Mucosa of descending colon (tissue), 3 donors: ENCODE results near the gene MAVS. TPM values are rescaled to one million over a fixed set of nuclear protein-coding genes. Genes with fewer than 3 reads are reported as not detected.

Experiments used
- ATAC-seq: fragments of 200-7000 bp; cut with Tn5 transposase; one replicate; pipeline ENCODE4 v1.9.1; 2020; ENCODE audit warnings: mild to moderate bottlenecking, moderate library complexity
- DNase-seq, 3 donors: peaks; one replicate each; pipeline ENCODE4 v3.0.0-alpha.2; 2020
- H3K36me3 ChIP-seq: fragments of 200-600 bp; one replicate; pipeline ENCODE4 v1.8.0; 2021; ENCODE audit warnings: low read depth, mild to moderate bottlenecking
- H3K4me1 ChIP-seq: fragments of 200-600 bp; one replicate; pipeline ENCODE4 v1.8.0; 2021; ENCODE audit warnings: low read depth, mild to moderate bottlenecking
- H3K4me3 ChIP-seq: fragments of 200-600 bp; one replicate; pipeline ENCODE4 v1.8.0; 2021; ENCODE audit warnings: mild to moderate bottlenecking
- H3K9me3 ChIP-seq: fragments of 200-600 bp; one replicate; pipeline ENCODE4 v1.8.0; 2021; ENCODE audit warnings: mild to moderate bottlenecking
- intact Hi-C, 2 donors: fragments of 100-400 bp; cut with DNase I in 1 of 2; cut with micrococcal nuclease in 1 of 2; formaldehyde crosslinking; loops; one replicate each; pipeline versions ENCODE4 v1.11.0 to v1.11.1; 2022; cut with DNase I, micrococcal nuclease
- microRNA-seq: library from miRNA; unstranded; fragments of <30 nt; microRNA quantifications from one replicate; pipeline ENCODE4, GENCODE V29; 2019
- total RNA-seq, 3 donors: library from RNA; stranded (reverse); fragmentation: NEBNext Ultra II Directional in 2 of 3; extraction: Animal tissue kit (Norgen Biotek cat#: 25700) in 2 of 3; gene quantifications; one replicate each; pipeline versions ENCODE4 v1.2.1 to v1.2.4, GENCODE V29; 2021 to 2023
- TF ChIP-seq, protein P1 (sequence below): fragments of 200-600 bp; IDR thresholded peaks from one replicate; pipeline ENCODE4 v1.8.0; 2022; ENCODE audit warnings: antibody characterized with exemption, mild to moderate bottlenecking
- donor health status: DM: no; HTN: no; CAD: no; lungs with moderate emphysema.
- donor health status: DM: no; HTN: no; CAD: no.
- donor health status: DM: no; HTN: yes; CAD: no.

MAVS gene
- total RNA-seq, 3 donors from 2014 or later, result 60.7 to 79.5 (median 72.3) TPM

DNA sequence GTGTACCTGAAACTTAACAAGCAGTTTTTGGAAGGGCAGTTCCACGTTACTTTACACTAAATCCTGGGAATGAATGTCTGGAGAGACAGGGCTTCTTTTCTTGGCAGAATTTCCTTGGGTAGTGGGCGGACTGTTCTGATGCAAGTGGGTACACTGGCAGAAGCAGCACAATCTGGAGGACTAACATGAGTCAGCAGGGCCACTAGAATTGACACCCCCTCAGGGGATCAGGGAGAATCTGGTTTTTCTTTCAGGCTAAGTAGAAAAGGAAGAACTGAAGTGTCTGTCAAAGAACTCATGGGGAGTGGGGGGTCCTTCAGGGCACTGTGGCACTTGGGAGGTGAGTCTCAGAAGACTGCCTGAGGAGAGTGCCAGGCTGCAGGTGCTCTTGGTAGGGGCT is 77.2 kb downstream of the MAVS start:
- no peaks in the 10 kb centered on the region for H3K9me3 ChIP-seq
- no peaks in the 10 kb centered on the region for H3K36me3 ChIP-seq
- DNase-seq, result no peak
- ATAC-seq, result no peak
- intact Hi-C loops, result no loop called here
- no peaks in the 10 kb centered on the region for H3K4me1 ChIP-seq
- no peak overlapping the region for H3K4me3 ChIP-seq
- TF ChIP-seq, protein P1, sequence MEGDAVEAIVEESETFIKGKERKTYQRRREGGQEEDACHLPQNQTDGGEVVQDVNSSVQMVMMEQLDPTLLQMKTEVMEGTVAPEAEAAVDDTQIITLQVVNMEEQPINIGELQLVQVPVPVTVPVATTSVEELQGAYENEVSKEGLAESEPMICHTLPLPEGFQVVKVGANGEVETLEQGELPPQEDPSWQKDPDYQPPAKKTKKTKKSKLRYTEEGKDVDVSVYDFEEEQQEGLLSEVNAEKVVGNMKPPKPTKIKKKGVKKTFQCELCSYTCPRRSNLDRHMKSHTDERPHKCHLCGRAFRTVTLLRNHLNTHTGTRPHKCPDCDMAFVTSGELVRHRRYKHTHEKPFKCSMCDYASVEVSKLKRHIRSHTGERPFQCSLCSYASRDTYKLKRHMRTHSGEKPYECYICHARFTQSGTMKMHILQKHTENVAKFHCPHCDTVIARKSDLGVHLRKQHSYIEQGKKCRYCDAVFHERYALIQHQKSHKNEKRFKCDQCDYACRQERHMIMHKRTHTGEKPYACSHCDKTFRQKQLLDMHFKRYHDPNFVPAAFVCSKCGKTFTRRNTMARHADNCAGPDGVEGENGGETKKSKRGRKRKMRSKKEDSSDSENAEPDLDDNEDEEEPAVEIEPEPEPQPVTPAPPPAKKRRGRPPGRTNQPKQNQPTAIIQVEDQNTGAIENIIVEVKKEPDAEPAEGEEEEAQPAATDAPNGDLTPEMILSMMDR, result no peak

DNA sequence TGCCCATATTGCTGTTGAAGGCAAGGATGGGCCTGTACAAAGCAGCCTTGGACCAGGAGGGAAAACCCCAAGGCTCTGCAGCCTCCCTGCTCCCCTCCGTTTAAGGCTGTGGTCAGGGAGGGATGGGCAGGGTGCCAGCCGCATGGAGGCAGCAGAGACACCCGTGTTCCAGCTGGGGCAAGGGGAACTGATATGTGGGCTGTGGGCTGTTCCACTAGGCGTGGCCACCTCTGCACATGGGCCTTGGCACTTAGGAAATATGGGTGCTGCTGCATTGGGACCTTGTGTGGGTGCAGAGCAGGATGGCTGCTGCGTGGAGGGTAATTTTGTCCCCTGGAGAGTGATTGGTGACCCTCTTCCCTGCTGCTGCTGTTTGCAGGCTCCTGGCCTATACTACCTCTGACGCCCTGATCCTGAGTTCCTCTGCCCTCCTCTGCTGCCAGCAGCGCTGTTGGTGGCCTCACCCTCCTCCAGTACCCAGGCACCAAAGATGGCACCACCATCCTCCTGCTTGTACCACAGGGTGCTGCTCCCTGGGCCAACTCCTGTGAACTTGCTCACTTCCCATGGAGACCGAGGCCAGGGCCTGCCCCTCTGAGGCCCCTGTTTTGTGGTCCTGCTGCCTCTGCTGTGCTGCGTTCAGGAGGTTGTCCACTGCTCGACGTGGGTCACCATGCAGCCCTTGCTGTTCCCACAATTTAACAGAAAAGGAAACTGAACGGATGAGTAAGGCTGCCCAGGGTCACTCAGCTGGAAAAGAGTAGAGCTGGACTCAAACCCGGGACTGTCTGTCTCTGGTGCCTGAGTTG is 77.9 kb downstream of the MAVS start:
- Histone ChIP-seq H3K4me1 (no peaks in the 10 kb centered on the region), H3K4me3 (no peak overlapping the region), H3K36me3 (no peaks in the 10 kb centered on the region), H3K9me3 (no peaks in the 10 kb centered on the region)
- peak in 1 of 3 donors; percentile 61 for DNase-seq
- intact Hi-C loops, result no loop called here
- TF ChIP-seq, protein P1, result no peak
- no peak for ATAC-seq

DNA sequence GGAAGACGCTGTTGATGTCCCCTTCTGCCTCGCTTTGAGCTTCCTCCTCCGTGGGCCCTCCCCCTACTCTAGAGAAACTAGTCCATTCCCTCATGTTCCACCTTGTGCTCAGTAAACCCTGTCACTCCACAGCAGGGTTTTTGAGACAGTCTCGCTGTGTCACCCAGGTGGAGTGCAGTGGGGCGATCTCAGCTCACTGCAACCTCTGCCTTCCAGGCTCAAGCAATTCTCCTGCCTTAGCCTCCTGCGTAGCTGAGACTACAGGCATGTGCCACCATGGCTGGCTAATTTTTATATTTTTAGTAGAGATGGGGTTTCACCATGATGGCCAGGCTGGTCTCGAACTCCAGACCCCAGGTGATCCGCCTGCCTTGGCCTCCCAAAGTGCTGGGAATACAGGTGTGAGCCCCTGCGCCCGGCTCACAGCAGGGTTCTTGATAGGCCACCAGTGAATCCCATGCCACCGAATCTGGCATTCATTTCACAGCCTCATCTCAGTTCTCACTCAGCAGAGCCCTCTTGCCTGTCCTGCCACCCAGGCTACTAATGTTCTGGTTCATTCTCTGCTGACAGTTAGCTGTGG is 78.6 kb downstream of the MAVS start:
- Histone ChIP-seq H3K4me3 (no peak overlapping the region), H3K4me1 (no peaks in the 10 kb centered on the region), H3K36me3 (no peaks in the 10 kb centered on the region), H3K9me3 (no peaks in the 10 kb centered on the region)
- ATAC-seq (no peak), DNase-seq (no peak)
- intact Hi-C loops, result no loop called here
- TF ChIP-seq, protein P1, result no peak

Small RNA genes lying within 50 kb of the gene (microRNA-seq; reads per million reads assigned to microRNA genes)
- gene MIR103A2, result not detected
- gene MIR103B2, result not detected

Other genes starting within 250 kb of the MAVS start
- not detected for gene GFRA4, start 183.4 kb upstream of the MAVS start, total RNA-seq
- gene ADAM33, start 164.8 kb upstream of the MAVS start, total RNA-seq, result 10 to 100 TPM in 1 of 3 donors, 1 to 10 TPM in 2; 6.4 to 86.6 (median 9.7) TPM
- 10 to 100 TPM in 2 of 3 donors, 1 to 10 TPM in 1; 3.3 to 21.7 (median 12.2) TPM for gene SIGLEC1, start 134.2 kb upstream of the MAVS start, total RNA-seq
- 1 to 10 TPM; 1.2 to 5.9 (median 3.4) TPM for gene HSPA12B, start 114.1 kb upstream of the MAVS start, total RNA-seq
- 10 to 100 TPM; 14.5 to 69.6 (median 26.5) TPM for gene ADISSP, start 79.1 kb upstream of the MAVS start, total RNA-seq
- gene SPEF1, start 65.4 kb upstream of the MAVS start, total RNA-seq, result under 1 TPM in 1 of 3 donors, not detected in 2; 0.19 TPM
- gene CENPB, start 60.1 kb upstream of the MAVS start, total RNA-seq, result 100 to 1,000 TPM in 1 of 3 donors, 10 to 100 TPM in 2; 71.7 to 114 (median 75.0) TPM
- 10 to 100 TPM; 12.2 to 52.0 (median 38.4) TPM for gene CDC25B, start 50.5 kb upstream of the MAVS start, total RNA-seq
- gene AP5S1, start 26.3 kb upstream of the MAVS start, total RNA-seq, result 10 to 100 TPM; 13.0 to 18.6 (median 13.9) TPM
- 10 to 100 TPM; 27.6 to 42.3 (median 29.6) TPM for gene PANK2, start 42.6 kb downstream of the MAVS start, total RNA-seq
- gene RNF24, start 168.7 kb downstream of the MAVS start, total RNA-seq, result 1 to 10 TPM; 3.2 to 8.2 (median 7.5) TPM